Measurements from ENCODE around the gene DLG2.

DNA sequence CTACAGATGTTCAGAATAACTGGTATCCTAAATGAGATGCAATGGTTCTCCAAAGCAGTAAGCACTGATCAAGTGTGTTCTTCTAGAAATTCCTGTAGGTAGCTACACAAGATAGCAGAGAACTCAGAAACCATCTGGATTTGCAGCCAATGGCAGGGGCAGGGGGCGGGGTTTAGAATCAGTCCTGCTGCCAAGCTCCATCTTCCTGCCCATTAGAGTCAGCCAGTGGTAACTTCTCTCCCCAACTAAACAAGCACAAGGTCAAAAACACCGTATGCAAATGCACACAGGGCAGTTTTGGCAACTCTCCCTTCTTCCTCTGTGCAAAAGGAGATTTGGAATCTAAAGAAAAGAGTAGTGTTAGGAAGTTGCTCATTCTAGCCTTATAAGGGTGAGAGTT is 2103.5 kb downstream of the DLG2 start:
- TF ChIP-seq, protein P1, sequence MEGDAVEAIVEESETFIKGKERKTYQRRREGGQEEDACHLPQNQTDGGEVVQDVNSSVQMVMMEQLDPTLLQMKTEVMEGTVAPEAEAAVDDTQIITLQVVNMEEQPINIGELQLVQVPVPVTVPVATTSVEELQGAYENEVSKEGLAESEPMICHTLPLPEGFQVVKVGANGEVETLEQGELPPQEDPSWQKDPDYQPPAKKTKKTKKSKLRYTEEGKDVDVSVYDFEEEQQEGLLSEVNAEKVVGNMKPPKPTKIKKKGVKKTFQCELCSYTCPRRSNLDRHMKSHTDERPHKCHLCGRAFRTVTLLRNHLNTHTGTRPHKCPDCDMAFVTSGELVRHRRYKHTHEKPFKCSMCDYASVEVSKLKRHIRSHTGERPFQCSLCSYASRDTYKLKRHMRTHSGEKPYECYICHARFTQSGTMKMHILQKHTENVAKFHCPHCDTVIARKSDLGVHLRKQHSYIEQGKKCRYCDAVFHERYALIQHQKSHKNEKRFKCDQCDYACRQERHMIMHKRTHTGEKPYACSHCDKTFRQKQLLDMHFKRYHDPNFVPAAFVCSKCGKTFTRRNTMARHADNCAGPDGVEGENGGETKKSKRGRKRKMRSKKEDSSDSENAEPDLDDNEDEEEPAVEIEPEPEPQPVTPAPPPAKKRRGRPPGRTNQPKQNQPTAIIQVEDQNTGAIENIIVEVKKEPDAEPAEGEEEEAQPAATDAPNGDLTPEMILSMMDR (IDR thresholded peaks at IDR 0.05; ENCODE audit: low read length), result no peak
- no peak for TF ChIP-seq EZH2 (IDR thresholded peaks at IDR 0.05; ENCODE audit: borderline replicate concordance, low read length)

All from OCI-LY1 (cell line).